HepG2 (cell line): ENCODE results near the gene FARSB. TPM values are rescaled to one million over a fixed set of nuclear protein-coding genes. Genes with fewer than 3 reads are reported as not detected.
A peak's percentile ranks its signal among the peaks of the same experiment; 100 is the strongest.

Experiments used
- BRD4 ChIP-seq: sonication (generic); formaldehyde crosslinking; IDR thresholded peaks from 2 replicates; pipeline ENCODE4 v1.4.0; 2020; ENCODE audit warnings: missing genetic modification reagents
- CAMTA2 ChIP-seq: sonication (generic); formaldehyde crosslinking; IDR thresholded peaks from 2 replicates; pipeline ENCODE4 v1.4.0; 2020; ENCODE audit warnings: mild to moderate bottlenecking, missing genetic modification reagents, borderline replicate concordance
- CEBPB ChIP-seq: IDR thresholded peaks from 2 replicates; pipeline ENCODE4 v1.6.1; 2011; ENCODE audit warnings: low read depth, low read length, improper control_type of control experiment, borderline replicate concordance
- FOSL1 ChIP-seq: sonication (generic); formaldehyde crosslinking; IDR thresholded peaks from 2 replicates; pipeline ENCODE4 v1.9.0; 2021; ENCODE audit warnings: missing genetic modification reagents, borderline replicate concordance
- GATA4 ChIP-seq: sonication (generic); IDR thresholded peaks from 2 replicates; pipeline ENCODE4 v1.6.1; 2016; ENCODE audit warnings: antibody characterized with exemption, low read depth, borderline replicate concordance
- HOXD1 ChIP-seq: sonication (generic); formaldehyde crosslinking; IDR thresholded peaks from 2 replicates; pipeline ENCODE4 v1.5.0; 2020; ENCODE audit warnings: missing genetic modification reagents
- IKZF4 ChIP-seq: sonication (generic); formaldehyde crosslinking; IDR thresholded peaks from 2 replicates; pipeline ENCODE4 v1.5.1; 2020; ENCODE audit warnings: borderline replicate concordance, mild to moderate bottlenecking, low read depth, missing genetic modification reagents; ENCODE audit errors: not compliant biosample characterization
- KDM4B ChIP-seq: sonication (generic); formaldehyde crosslinking; IDR thresholded peaks from 2 replicates; pipeline ENCODE4 v1.4.0; 2020; ENCODE audit warnings: missing genetic modification reagents
- LCORL ChIP-seq, 2 experiments: fragments of 450-650 bp in 1 of 2; sonication (generic) in 1 of 2; formaldehyde crosslinking in 1 of 2; IDR thresholded peaks; 2 replicates each; pipeline versions ENCODE4 v1.5.0 to v1.6.1; 2017 to 2020; ENCODE audit warnings: antibody characterized with exemption in 1 of 2, missing genetic modification reagents in 1 of 2
- NPAS2 ChIP-seq: sonication (generic); formaldehyde crosslinking; IDR thresholded peaks from 2 replicates; pipeline ENCODE4 v1.8.0; 2022; ENCODE audit warnings: mild to moderate bottlenecking, missing genetic modification reagents, borderline replicate concordance
- PHF8 ChIP-seq: sonication (generic); formaldehyde crosslinking; IDR thresholded peaks from 2 replicates; pipeline ENCODE4 v1.5.0; 2020; ENCODE audit warnings: missing genetic modification reagents
- SMAD1 ChIP-seq: sonication (generic); formaldehyde crosslinking; IDR thresholded peaks from 2 replicates; pipeline ENCODE4 v1.4.0; 2020; ENCODE audit warnings: missing genetic modification reagents, low read depth, mild to moderate bottlenecking, borderline replicate concordance
- ZBTB37 ChIP-seq: sonication (generic); formaldehyde crosslinking; IDR thresholded peaks from 2 replicates; pipeline ENCODE4 v1.4.0; 2020; ENCODE audit warnings: mild to moderate bottlenecking, missing genetic modification reagents
- ZMYM4 ChIP-seq: sonication (generic); formaldehyde crosslinking; IDR thresholded peaks from 2 replicates; pipeline ENCODE4 v1.8.1; 2023; ENCODE audit warnings: mild to moderate bottlenecking, missing genetic modification reagents
- ZNF24 ChIP-seq: fragments of 450-650 bp; IDR thresholded peaks from 2 replicates; pipeline ENCODE4 v1.6.1; 2017; ENCODE audit warnings: antibody characterized with exemption, mild to moderate bottlenecking
- ZNF260 ChIP-seq: sonication (generic); formaldehyde crosslinking; IDR thresholded peaks from 2 replicates; pipeline ENCODE4 v1.4.0; 2020; ENCODE audit warnings: missing genetic modification reagents, low read depth, mild to moderate bottlenecking, borderline replicate concordance
- ZNF3 ChIP-seq: IDR thresholded peaks from 2 replicates; pipeline ENCODE4 v1.7.0; 2017; ENCODE audit warnings: inconsistent platforms
- ZNF704 ChIP-seq: sonication (generic); formaldehyde crosslinking; IDR thresholded peaks from 2 replicates; pipeline ENCODE4 v1.8.1; 2023; ENCODE audit warnings: mild to moderate bottlenecking, inconsistent platforms, moderate library complexity, missing genetic modification reagents, borderline replicate concordance
- ZNF724P ChIP-seq: sonication (generic); formaldehyde crosslinking; IDR thresholded peaks from 2 replicates; pipeline ENCODE4 v1.8.0; 2022; ENCODE audit warnings: missing genetic modification reagents, borderline replicate concordance
- ZNF747 ChIP-seq: sonication (generic); formaldehyde crosslinking; IDR thresholded peaks from 2 replicates; pipeline ENCODE4 v1.8.1; 2023; ENCODE audit warnings: missing genetic modification reagents, mild to moderate bottlenecking, borderline replicate concordance
- ZNF776 ChIP-seq: sonication (generic); formaldehyde crosslinking; IDR thresholded peaks from 2 replicates; pipeline ENCODE4 v1.4.0; 2020; ENCODE audit warnings: mild to moderate bottlenecking, missing genetic modification reagents
- polyA plus RNA-seq, 8 experiments: library from polyadenylated mRNA; depleted of rRNA in 3 of 8; stranded (reverse) in 7 of 8; unstranded in 1 of 8; fragments of >200 nt; fragmentation: Illumina TruSeq in 4 of 8; extraction: Trizol in 4 of 8; gene quantifications; 2 replicates each; pipeline versions ENCODE4 v1.2.1 to v1.2.3, GENCODE V29; 2011 to 2016; ENCODE audit warnings: low read depth in 4 of 8, missing spikeins in 1 of 8, mixed read lengths in 1 of 8; ENCODE audit not compliant: insufficient read depth in 1 of 8
- total RNA-seq, 5 experiments: library from RNA; depleted of rRNA; stranded (reverse); fragments of >200 nt; fragmentation: Illumina TruSeq; extraction: Trizol; gene quantifications; 2 replicates each; pipeline ENCODE4 v1.2.3, GENCODE V29; 2016; ENCODE audit warnings: low read depth in 1 of 5
- TF ChIP-seq, protein P1 (sequence below): IDR thresholded peaks from 2 replicates; pipeline ENCODE4 v1.6.1; 2016; ENCODE audit warnings: mild to moderate bottlenecking
- TF ChIP-seq, protein P2 (sequence below): sonication (generic); formaldehyde crosslinking; IDR thresholded peaks from 2 replicates; pipeline ENCODE4 v1.8.0; 2022; ENCODE audit warnings: missing genetic modification reagents, mild to moderate bottlenecking, moderate library complexity, borderline replicate concordance

FARSB gene
- total and polyA plus RNA-seq, 2 of the 13 experiments (the other 11 are each of a cell fraction or from before 2014, with no cell fraction given) = 23.3 to 45.9 TPM

DNA sequence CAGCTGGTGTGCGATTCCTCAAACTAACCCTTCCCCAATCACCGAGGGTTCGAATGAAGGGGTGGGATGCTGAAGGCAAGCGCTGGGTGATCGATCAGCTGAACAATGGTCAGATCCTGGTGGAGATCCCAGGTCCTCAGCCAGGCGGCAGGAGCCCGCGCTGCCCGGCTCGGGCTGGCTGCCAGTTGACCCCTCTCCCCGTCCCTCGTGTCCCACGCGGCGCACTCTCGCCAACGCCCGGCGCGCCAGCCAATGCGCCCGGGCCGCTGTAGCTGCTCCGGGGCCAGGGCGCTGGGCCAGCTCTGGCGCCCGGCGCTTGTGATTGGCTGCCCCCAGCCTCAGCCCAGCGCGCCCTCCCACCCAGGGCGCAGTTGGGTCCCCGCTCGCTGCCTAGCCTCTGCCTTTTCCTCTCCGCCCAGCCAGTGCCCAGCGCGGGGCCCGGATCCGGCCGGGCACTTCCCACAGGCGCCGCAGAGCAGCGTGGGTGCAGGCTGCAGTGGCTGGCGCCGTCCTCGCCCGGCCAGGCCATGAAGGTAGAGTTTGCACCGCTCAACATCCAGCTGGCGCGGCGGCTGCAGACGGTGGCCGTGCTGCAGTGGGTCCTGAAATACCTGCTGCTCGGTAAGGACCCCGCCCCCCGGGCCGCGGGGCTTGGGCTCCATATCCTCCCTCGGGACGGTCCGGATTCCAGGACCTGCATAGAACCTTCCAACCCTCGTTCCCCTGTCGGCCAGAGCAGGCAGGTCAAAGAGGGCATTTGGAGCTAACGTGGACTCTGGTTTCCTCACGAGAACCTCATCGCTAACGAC, 15.6 kb upstream of the FARSB start, which contains the start of gene MOGAT1 (continued):
- TF ChIP-seq GATA4 (peak; percentile 58), PHF8 (CRISPR knock-in tag) (peak; percentile 93), NPAS2 (no peak), ZNF747 (peak; percentile 94; the same call in 1 of the 2 replicates), IKZF4 (CRISPR knock-in tag) (no peak), ZNF3 (no peak), CEBPB (no peak), ZNF724P (CRISPR knock-in tag) (peak; percentile 94), SMAD1 (CRISPR knock-in tag) (no peak), ZNF24 (0 out of 2 replicates have a peak, but pooled peaks have one; percentile 3), HOXD1 (peak; percentile 73; the same call in 1 of the 2 replicates), ZNF704 (CRISPR knock-in tag) (peak; percentile 87), ZBTB37 (CRISPR knock-in tag) (no peak), ZMYM4 (CRISPR knock-in tag) (peak; percentile 77), ZNF776 (peak; percentile 97), CAMTA2 (CRISPR knock-in tag) (peak; percentile 93; the same call in 1 of the 2 replicates), BRD4 (CRISPR knock-in tag) (peak; percentile 90; the same call in 1 of the 2 replicates), ZNF260 (CRISPR knock-in tag) (no peak), FOSL1 (CRISPR knock-in tag) (no peak), LCORL (IDR thresholded peaks at IDR 0.05) (0 out of 2 replicates have a peak, but pooled peaks have one; percentile 3), LCORL (CRISPR knock-in tag; IDR thresholded peaks at IDR 0.05) (peak; percentile 91), KDM4B (CRISPR knock-in tag) (no peak)
- TF ChIP-seq, protein P1, sequence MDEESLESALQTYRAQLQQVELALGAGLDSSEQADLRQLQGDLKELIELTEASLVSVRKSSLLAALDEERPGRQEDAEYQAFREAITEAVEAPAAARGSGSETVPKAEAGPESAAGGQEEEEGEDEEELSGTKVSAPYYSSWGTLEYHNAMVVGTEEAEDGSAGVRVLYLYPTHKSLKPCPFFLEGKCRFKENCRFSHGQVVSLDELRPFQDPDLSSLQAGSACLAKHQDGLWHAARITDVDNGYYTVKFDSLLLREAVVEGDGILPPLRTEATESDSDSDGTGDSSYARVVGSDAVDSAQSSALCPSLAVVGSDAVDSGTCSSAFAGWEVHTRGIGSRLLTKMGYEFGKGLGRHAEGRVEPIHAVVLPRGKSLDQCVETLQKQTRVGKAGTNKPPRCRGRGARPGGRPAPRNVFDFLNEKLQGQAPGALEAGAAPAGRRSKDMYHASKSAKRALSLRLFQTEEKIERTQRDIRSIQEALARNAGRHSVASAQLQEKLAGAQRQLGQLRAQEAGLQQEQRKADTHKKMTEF = peak; percentile 92; the same call in 1 of the 2 replicates
- TF ChIP-seq, protein P2, sequence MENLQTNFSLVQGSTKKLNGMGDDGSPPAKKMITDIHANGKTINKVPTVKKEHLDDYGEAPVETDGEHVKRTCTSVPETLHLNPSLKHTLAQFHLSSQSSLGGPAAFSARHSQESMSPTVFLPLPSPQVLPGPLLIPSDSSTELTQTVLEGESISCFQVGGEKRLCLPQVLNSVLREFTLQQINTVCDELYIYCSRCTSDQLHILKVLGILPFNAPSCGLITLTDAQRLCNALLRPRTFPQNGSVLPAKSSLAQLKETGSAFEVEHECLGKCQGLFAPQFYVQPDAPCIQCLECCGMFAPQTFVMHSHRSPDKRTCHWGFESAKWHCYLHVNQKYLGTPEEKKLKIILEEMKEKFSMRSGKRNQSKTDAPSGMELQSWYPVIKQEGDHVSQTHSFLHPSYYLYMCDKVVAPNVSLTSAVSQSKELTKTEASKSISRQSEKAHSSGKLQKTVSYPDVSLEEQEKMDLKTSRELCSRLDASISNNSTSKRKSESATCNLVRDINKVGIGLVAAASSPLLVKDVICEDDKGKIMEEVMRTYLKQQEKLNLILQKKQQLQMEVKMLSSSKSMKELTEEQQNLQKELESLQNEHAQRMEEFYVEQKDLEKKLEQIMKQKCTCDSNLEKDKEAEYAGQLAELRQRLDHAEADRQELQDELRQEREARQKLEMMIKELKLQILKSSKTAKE (CRISPR knock-in tag) = no peak
